Activated effector memory CD4-positive, alpha-beta T cell treated with anti-CD3 and anti-CD28 coated beads, Interleukin-2, amount 50 U/mL, for 16 hours (primary cell): ENCODE measurements around the gene AQP6.
"Not testable (repeated sequence)": the region's sequence is repeated elsewhere in the genome, so short reads cannot be mapped to it uniquely, and the experiment has no call there.

ENCODE experiments used
- DNase-seq: peaks from one replicate; pipeline ENCODE4 v3.0.0-alpha.2; 2020

The AQP6 gene

DNA sequence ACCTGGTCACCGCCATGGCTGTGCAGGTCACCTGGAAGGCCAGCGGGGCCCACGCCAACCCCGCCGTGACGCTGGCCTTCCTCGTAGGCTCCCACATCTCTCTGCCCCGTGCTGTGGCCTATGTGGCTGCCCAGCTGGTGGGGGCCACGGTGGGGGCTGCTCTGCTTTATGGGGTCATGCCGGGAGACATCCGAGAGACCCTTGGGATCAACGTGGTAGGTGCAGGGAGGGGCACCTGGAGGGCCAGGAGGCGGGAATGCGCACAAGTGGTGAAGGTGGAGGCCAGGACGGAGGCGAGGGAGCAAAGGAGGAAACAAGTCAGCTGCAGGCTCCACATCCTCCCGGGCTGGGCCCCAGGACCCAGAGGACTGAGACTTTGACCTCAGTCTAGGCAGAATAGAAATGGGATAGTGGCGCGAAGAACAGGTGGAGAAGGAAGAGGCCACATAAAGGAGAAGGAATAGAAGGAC, 649 bp downstream of the AQP6 start:
- peak; percentile 53 for DNase-seq

DNA sequence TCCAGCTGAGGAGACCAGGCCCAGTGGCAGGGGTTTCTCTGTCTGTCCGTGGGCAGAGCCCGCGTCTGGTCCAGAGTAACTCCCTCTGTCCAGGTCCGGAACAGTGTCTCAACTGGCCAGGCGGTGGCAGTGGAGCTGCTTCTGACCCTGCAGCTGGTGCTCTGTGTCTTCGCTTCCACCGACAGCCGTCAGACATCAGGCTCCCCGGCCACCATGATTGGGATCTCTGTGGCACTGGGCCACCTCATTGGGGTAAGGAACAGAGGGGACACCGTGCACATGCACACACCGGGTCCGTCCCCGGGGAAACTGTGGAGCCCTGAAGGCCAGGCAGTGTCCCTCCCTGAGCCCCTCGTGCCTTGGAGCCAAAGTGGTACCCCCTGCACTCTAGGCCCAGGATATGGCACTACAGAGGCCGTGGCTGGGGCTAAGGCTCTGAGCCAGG, 1.5 kb downstream of the AQP6 start:
- peak; percentile 60 for DNase-seq

DNA sequence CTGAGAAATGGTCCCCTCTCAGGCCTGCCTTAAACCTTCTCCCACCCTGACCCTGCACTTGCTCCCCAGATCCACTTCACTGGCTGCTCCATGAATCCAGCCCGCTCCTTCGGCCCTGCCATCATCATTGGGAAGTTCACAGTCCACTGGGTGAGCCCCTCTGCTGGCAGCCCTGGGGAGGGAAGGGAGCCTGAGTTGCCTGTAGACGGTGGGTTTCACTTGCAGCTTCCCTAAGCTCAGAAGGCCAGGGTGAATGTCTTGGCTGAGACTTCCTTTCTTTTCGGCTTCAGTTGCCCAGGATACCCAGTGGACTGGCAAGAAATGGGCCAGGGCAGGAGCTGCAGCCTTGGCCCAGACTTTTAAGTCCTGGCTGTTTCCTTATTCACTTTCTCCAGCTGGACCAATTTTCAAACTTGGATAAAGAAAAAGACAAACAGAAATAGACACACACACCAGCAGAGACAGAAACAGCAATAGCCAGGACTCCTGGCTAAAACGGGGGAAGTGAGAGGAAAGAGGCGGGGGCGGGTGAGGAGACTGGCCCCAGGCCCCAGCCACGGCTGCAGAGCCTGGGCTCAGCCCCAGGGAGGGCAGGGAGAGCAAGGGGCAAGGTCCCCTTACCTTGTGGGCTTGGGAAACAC, 2.0 kb downstream of the AQP6 start:
- peak; percentile 50 for DNase-seq

DNA sequence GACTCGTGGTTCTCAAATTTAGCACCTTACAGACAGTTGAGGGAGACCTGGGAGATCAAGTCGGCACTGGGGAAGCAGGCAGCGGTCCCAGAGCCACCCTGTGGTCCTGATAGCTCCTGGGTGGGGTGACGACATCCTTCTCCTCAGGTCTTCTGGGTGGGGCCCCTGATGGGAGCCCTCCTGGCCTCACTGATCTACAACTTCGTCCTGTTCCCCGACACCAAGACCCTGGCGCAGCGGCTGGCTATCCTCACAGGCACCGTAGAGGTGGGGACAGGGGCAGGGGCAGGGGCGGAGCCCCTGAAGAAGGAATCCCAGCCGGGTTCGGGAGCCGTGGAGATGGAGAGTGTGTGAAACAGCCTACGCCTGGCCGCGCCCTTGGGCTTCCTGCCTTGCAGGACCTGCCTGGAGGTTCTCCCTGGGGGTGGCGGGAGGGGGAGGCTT, 2.6 kb downstream of the AQP6 start:
- peak; percentile 57 for DNase-seq

DNA sequence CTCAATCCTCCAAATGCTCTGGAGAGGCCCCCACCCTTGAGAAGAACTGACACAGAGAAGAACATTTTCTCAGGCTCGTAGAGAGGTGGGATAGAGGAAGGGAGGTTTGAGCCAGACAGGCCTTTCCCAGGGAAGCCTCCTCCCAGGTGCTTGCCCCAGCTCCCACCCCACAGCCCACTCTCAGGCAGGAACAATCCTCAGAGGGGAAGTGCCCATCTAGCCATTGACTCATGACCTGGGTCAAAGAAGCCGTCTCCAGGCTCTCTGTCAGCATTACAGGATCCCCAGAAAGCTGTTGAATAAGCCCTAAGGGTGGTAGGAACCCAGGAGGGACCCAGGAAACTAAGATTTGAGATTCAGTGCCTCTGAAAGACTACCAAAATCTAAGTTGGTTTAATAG, 3.8 kb downstream of the AQP6 start:
- DNase-seq: peak; percentile 44

DNA sequence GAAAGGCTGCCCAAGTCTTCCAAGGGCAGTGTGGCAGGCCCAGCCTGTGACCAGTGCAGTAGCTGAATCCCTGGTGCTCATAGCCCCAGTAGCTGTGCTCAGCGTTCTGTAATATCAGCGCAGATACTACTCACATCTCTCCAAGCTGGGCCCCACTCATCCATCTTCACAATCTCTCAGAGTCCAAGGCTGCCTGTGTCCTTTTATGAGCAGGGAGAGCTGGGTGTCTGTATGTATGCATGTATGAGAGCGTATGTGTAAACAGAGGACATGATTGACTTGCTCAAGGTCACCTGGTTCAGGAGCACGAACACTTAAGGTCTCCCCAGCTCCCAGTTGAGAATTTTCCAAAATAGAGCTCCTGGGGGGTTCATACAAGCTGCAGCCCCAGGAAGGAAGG, 5.4 kb downstream of the AQP6 start:
- DNase-seq: peak; percentile 21

DNA sequence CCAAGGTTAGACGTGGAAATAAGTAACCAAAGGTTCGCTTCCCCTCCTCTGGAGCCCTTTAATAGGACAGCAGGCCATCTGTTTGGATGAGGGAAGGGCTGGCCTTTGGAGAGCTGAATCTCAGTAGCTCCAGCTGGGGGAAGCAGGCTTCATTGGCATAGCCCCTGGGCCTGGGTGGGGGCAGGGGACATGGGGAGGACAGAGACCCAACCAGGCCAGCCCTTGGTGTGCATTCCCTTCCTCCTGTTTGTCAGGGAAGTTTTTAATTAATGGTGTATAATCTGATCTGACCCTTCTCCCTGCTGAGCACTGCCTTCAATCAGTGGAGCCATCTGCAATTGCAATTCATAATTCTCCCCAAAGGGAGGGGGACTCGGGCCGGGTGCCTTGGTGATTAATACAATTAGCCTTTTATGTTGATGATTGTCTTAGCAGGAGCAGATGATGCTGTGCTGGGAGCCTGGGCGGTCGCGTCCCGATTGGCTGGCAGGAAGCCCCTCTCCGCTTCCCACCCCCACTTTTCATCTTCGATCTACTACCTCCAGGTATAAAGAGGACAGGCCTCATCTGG, 6.4 kb downstream of the AQP6 start:
- no peak for DNase-seq

DNA sequence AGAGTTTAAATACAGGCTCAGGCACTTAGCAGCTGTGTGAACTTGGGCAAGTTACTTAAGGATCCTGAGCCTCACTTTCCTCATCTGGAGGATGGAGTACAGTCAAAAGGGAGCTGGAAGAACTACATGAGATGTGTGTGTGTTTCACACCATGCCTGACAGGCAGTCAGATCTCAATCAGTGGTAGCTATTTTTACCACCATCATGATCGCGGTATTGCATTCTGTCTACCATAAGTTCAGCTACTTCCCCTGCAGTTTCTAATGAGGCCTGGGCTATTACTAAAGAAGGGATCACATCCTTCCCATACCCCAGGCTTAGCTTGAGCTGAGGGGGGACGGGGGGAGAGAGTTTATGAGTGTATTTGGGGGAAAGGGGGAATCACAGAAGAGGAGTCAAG, 7.0 kb downstream of the AQP6 start:
- no peak for DNase-seq

DNA sequence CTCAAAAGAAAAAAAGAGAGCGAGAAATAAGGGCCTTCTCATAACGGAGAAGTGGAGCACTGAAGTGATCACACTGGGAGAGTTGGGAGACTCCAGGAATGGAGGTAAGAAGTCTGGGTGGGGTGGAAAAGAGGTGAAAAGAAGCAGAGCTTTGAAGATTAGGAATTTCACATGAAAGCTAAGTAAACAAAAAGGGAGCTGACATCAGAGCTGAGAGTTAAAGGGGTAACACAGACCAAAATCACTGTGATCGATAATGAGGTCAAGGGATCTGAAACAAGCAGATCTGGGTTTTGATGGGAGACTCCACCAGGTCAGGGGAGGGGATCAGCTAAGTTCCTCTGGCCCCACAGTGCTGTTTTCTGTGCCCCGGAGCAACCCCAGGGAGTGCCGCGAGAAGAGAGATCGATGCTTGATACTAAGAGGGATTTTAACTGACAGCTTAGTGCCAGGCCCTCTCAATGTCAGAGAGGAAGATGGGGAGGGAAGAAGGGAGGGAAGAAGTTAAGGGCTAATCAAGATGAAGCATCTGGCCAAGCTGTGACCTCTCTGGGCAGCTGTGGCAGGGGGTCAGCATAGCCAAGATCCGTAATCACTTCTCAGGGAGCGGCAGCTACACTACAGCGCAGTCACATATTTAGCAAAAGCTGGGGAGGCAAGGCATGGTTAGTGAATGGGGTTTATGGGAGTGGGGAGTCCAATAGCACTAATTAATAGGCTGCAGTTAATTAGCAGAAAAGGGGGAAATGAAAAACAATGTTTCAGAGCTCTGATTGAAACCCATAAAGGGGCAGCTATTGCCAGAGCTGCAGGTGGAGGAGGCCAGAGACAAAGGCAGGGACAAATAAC, 8.0 kb downstream of the AQP6 start:
- DNase-seq: no peak

DNA sequence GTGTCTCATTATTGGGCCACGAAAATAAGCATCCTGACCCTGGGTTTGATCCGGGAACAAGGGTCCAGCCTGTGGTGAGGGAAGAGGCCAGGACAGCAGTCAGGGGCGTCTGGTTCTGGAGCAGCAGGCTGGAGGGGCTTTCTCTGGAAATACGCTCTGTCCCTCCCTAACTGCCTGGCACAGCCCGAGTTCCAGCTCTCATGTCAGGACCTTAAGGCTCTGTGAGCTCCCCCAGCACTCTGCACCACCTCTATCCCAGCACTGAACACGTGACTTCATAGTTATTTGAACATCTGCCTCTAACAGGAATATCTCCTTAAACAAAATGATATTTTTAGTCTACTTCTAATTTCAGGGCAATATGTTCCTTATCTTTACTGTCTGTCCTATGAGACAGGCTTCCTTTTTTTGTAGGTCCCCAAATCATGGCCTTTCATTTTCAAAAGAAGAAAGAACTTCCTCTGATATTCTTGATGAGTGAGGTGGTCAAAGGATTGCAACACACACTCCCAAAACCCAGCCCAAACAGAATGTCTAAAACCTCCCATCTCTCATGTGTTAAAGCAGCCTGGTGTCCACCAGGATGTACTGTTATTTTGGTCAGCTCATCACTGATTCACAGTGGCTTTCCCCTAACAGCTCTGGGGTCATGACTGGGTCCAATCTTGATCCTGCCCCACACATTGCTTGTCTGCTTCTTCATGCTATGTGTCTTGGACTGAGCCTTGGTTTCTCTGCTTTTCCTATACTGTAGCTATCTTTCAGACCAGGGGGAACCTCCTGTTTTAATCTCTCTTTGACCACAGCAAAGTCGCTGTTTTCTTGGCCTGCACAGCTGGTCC, 9.7 kb downstream of the AQP6 start:
- DNase-seq: no peak

DNA sequence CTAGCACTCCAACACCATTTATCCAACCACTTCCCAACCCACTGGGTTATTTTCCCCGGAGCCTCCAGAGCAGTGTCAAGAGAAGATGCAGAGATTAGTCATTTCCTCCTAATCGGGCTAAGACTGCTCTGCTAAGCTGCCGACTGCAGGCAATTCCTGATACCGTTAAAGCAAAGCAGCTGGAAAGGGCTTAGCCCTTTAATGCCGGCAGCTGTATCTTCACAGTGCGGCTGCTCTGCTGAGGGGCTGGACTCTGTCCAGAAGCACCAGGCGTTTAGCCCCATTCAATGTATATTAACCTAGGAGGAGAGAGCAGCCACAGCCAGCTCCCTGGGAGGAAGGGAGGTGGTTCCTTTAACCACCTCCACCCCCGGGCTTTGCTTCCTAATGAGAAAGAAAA, 11.1 kb downstream of the AQP6 start:
- DNase-seq: no peak

DNA sequence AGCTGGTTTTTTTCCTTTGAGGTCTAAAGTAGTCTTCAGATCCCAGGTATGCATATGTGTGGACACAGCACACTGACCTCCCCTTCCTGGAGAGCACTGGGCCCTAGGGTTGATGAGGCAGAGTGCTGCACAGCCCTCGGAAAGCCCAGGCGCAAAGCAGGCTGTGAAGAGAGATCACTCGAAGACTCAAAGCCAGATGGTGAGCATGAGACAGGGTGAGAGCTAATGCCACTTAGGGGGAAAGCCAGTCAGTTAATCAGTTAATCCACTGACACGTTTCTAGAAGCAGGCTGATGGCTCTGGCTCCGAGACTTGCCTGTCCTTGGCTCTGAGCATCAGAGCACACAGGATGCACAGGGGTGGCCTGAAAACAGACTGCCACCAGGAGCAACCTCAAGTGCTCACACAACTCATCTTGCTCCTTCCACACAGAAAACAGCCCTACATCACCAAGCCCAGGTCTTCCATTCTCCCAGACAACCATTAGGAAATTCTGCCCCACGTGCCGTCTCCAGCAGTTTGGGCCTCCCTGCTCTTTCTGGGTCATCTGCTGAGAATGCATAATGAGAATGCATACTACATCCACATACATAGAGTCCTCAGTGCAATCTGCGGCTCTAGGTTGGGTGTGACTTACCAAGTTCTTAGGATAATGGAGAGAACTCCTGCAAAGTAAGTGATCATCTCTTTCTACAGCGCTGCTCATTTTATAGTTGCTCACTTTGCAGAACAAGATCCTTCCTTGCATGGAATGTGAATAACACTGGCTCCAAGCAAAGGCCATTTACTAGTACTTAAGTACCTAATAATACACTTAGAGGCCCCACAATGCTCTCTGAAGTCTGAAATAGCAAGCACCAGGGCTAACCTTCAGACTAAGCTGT, 12.0 kb downstream of the AQP6 start:
- DNase-seq: no peak

DNA sequence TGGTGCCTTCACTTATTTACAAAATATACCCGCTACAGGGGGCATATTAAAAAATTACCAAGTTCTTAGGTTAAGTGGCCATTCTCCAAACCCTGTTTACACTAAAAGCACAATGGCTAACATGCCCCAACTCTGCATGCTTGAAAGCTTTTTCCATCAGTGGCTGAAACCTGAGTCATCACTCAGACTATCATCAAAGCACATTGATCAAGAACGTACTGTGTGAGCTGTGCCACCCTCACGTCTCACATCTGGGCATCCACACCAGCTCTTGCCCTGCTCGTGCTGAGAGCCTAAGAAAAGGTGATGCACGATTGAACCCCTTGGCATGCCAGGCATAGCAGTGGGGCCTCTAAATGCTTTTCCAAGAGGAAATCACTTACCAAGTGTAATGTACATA, 13.2 kb downstream of the AQP6 start:
- peak; percentile 56 for DNase-seq

DNA sequence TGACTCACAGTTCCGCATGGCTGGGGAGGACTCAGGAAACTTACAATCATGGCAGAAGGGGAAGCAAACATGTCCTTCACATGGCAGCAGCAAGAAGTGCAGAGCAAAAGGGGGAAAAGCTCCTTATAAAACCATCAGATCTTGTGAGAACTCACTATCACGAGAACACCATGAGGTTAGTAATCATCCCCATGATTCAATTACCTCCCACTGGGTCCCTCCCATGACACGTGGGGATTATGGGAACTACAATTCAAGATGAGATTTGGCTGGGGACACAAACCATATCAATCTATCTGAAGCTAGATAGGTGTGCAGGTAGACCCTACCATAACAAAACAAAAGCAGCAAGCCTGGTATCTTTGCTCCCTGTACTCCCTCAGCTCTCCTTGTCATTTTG, 13.7 kb downstream of the AQP6 start:
- not testable (repeated sequence) for DNase-seq

DNA sequence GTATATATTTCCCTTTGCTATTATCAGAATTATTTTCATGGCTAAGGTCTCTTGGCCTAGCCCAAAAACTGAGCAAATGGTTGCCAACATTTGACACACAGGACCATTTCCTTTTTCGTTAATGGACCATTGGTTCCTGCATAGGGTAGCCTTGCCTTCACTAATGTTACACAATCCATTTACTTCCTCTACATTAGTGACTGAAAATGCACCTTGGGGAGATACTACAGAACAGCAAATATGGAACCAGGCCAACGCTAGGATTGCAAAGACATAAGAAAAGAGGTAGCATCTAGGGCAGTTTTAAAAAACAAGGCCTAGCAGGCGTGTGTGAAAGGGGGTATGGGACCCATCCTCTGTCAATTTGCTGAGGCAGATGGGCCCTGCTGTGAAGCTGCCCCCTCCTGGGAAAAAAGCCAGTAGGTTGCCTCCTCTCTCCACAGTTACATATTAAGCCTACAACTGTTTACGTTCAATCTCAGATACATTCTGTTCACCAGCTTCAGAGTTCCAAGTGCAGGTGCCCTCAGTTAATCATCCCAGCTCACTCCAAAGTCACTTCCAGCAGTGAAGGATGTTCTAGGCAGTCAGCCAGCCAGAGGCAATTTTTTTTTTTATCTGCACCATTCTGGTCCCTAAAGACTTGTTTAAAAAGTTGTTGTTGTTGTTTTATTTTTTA, 15.0 kb downstream of the AQP6 start:
- no peak for DNase-seq

DNA sequence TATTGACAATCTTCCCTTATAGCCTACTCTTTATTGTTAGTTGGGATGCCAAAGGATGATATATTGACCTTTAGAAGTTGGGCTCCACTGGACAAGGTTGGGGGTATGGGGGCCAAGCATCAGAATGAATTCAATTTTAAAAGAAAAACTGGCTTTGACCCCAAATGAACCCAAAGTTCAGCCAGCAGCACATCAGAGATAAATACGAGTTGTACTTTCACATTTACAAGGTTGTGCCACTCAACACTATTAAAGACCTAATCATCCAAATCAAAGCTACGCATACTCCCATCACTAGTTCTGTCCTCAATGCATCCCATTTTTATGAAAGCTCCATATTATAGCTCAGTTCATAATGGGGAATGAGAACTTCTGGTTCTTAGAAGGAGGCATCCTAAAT, 16.7 kb downstream of the AQP6 start:
- not testable (repeated sequence) for DNase-seq

DNA sequence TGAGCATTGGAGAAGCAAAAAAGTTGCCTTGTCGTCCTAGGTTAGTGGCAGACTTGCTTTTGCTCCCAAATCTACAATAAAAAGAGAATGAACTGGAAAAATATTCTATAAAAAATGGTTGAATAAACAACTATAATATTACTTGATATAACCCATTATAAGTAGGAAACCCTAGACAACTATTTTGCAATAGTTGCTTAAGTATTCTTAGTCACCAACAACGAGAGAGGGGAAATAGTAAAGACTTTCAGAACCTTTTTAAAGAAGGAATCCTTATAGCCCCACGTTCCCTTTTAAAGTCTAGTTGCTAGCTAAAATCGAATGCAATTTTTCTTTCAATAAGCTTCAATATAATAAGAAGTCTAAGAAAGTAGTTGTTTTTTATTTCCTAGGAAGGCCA, 17.5 kb downstream of the AQP6 start:
- DNase-seq: no peak

DNA sequence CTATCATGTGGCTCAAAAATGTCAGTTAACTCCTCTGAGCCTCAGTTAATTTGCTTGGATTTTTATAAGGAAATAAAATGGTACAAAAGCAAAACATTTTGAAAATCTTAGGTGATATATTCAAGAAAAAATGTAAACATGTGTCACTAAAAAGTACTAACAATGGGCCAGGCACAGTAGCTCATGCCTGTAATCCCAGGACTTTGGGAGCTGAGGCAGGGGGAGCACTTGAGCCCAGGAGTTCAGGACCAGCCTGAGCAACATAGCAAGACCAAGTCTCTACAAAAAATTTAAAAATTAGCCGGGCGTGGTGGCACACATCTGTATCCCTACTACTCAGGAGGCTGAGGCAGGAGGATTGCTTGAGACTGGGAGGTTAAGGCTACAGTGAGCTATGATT, 25.7 kb downstream of the AQP6 start:
- no peak for DNase-seq

DNA sequence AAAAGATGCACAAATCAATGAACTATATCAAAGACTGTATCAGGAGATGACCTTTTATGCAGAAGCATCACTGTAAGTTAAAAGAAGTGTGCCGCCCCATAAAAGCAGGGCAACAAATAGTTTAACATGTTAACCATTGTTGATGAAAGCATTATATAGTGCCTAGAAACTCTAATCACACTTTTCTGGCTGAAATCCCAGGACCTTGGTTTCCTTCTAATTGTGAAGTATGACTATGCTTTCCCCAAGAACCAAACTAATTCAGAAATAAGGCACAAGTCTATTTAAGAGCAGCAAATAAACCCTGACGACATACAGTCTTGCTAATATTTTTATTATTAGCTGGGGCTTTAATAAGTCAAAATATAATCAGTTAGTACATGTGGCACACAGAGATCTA, 30.8 kb downstream of the AQP6 start:
- no peak for DNase-seq

DNA sequence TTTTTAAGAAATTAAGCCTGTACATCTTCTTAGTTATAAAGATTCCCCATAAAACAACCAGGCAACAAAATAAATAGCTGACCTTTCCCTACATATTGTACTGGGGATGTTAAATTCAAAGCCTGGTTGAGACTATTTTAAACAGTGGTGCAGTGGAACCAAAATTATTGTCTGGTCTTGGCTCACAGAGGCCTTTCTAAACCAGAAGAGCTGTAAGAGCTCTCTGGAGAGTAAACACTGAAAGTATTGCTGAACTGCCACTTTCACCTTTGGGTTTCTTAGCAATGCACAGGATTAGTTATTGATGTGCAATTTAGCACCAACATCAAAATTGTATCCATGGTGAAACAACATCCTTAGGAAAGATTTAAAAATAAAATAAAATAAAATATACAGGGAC, 31.9 kb downstream of the AQP6 start:
- no peak for DNase-seq

DNA sequence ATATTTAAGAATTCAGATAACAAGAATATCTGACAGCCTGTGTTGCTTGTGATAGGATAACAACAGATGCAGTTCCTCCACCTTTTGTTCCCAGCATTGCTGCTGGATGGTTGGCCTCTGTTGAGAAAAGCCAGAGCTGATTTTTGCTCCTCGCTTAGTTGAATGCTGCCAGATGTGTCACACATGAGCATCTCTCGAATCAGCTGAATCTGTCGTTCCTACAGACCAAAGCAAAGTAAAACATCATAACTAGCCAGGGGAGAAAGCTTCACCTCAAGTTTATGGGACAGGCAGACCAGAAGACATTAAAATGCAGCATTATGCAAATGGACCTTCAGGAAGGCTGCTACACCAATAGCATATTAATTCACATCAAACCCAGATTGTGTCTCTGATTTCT, 32.4 kb downstream of the AQP6 start:
- DNase-seq: no peak
